Measurements from ENCODE around the gene ZNF575.
A peak's percentile ranks its signal among the peaks of the same experiment; 100 is the strongest.
"Not testable (repeated sequence)": the region's sequence is repeated elsewhere in the genome, so short reads cannot be mapped to it uniquely, and the experiment has no call there.

ZNF575 gene

GRCh38 chr19:43534816-43535761 is 2.1 kb downstream of the ZNF575 start:
- H3K27ac ChIP-seq: peak overlapping the region in 9 of 21 experiments; percentile 30 to 80 (median 55)
- H3K4me3 ChIP-seq: peak overlapping the region in 1 of 7 experiments; percentile 39

DNA sequence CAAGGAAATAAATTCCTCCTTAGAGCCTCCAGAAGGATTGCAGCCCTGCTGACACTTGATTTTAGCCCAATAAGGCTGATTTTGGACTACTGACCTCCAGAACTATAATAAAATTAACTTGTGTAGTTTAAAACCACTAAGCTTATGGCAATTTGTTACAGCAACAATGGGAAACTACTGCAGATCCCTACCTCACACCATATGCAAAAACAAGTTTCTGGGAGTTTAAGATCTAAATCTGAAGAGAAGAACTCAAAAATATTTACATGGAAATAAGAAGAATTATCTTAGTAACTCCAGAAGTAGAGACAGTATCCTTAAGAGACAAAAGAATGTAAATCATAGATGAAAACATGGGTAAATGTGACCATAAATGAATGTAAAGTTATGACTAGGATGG is 5.9 kb downstream of the ZNF575 start:
- Histone ChIP-seq H3K4me3 (no peak overlapping the region), H3K27ac (no peak overlapping the region)

DNA sequence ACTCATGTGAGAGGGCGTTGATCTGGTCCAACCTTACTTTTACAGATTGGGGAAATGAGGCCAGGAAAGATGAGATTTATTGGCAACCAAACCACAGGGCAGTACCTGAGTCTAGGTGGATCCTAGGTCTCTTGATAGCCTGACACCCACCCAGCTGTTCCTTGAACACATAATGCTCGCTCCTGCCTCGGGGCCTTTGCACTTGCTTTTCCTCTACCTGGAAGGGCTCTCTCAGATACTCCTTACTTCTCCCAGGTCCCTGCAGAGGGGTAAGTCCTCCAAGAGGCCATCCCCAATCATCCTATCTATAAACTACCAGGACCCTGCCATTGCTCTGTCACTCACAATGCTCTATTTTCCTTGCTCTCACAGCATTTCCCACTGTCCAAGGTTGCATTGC is 7.4 kb downstream of the ZNF575 start:
- no peak overlapping the region for H3K27ac ChIP-seq
- H3K4me3 ChIP-seq: no peak overlapping the region

DNA sequence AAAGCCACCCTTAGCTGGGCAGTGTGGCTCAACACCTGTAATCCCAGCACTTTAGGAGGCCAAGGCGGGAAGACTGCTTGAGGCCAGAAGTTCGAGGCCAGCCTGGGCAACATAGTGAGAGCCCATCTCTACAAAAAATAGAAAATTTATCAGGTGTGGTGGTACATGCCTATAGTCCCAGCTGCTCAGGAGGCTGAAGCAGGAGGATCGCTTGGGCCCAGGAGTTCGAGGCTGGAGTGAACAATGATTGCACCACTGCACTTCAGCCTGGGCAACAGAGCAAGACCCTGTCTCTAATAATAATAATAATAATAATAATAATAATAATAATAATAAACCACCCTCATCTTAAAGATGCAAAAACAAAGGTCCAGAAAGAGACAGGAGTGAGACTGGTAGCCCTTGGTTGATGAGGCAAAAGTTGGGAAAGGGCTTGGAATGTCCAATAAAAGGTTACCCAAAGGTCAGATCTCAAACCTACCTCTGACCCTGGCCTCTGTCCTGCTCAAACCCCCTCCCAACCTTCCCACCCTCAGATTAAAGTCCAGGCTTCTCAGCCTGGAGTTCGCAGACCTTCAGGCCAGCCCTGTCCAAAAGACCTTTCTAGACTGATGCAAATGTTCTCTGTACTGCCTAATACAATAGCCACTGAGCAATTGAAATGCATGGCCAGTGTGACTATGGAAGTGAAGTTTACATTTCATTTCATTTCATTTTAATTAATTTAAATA is 9.1 kb downstream of the ZNF575 start:
- no peak overlapping the region for H3K27ac ChIP-seq
- H3K4me3 ChIP-seq: no peak overlapping the region

DNA sequence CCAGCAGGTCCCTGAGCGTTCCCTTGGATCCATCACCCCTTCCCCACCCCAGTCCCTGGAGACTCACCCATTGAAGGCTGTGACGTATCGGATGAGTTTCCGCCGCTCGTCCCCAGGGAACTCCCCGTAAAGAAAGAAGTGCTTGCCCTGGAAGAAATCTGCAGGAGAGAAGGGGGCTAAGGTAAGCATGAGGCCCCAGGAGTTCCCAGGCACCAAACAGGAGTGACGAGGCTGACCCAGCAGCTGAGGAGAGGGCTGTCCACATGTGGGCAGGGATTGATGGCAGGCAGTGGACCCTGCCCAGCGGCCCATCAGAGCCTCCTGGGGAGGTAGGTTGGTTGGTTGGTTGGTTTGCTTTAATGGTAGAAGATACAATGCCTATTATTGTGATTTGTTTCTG is 11.1 kb downstream of the ZNF575 start:
- no peak overlapping the region for H3K4me3 ChIP-seq

GRCh38 chr19:43545276-43545675 is 12.3 kb downstream of the ZNF575 start:
- no peak overlapping the region for H3K27ac ChIP-seq
- H3K4me3 ChIP-seq: no peak overlapping the region

More for the DNA sequence above, 11.1 kb downstream of the ZNF575 start:
- no peak overlapping the region for H3K27ac ChIP-seq

DNA sequence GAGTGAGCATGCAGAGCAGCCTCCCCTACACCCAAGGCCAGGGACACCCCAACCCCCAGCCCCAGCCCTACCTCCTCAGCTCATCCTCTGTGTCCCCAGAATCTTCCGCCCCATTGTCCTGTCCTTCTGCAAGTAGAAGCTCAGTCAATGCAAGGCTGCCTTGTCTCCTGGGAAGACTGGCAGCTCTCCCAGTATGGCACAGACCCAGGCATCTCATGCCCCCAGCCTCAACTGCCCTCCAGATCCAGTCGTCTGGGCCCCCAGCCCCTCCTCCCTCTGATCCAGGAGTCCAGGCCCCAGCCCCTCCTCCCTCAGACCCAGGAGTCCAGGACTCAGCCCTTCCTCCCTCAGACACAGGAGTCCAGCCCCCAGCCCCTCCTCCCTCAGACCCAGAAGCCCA is 13.0 kb downstream of the ZNF575 start:
- Histone ChIP-seq H3K4me3 (no peak overlapping the region), H3K27ac (peak overlapping the region in 1 of 21 experiments; percentile 26)

GRCh38 chr19:43546581-43546980 is 13.6 kb downstream of the ZNF575 start:
- H3K4me3 ChIP-seq: no peak overlapping the region
- H3K27ac ChIP-seq: peak overlapping the region in 1 of 21 experiments; percentile 26

DNA sequence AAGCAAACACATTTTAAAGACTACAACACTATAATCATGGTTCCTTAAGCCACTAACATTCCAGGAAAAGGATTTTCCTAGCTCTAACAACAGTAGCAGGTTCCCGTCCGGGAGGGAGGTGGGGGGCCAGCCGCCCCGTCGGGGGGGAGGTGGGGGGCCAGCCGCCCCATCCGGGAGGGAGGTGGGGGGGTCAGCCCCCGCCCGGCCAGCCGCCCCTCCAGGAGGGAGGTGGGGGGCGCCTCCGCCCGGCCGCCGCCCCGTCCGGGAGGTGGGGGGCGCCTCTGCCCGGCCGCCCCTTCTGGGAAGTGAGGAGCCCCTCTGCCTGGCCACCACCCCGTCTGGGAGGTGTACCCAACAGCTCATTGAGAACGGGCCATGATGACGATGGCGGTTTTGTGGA is 14.9 kb downstream of the ZNF575 start:
- H3K4me3 ChIP-seq, H3K27ac ChIP-seq: not testable (repeated sequence)

DNA sequence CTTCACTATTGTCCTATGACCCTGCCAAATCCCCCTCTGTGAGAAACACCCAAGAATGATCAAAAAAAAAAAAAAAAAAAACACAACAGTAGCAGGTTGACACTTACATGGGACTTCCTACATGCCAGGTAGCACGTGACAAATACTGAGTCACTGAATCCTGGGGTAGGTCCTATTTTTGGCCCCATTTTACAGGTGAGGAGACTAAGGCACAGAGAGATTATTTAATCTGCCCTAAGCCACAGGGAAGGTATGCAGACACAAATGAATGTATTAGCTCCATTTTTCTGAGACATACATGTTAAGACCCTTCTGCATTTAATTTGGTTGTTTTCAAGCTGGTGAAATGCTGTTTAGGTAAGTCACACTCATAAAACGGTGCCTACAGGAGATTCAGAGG is 15.7 kb downstream of the ZNF575 start:
- H3K27ac ChIP-seq: no peak overlapping the region
- no peak overlapping the region for H3K4me3 ChIP-seq

DNA sequence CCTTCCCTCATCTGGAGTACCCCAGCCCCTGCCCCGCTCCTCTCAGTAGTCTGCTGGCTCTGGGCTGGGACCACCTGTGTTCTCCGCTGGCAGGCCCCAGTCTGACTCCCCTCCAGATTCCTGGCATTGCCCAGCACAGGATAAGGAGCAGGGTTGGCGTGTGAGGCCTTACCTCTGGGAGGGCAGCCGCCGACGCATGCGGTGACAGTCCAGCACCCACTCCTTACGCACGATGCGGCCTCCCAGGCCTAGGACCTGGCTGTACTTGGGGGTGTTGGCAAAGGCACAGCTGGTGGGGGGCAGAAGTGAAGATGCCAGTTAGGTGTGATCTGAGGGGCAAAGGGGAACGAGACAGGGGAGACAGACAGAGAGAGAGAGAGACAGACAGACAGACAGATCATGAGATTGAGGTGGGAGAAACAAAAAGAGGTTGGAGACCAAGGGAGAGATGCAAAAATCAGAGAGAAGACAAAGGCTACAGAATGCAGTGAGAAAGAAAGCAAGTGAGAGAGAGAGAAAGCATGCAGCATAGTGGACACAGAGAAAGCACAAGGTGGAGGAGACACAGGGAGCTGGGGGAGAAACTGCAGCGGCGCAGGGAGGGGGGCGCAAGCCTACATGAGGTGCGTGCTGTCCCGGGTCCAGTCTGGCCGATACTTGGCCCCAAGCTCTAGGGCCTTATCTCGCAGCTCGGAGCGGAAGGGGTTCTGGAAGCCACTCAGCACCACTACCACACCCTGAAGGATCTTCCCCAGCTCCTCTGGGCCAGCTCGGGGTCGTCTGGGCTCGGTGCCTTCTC is 18.6 kb downstream of the ZNF575 start:
- no peak overlapping the region for H3K4me3 ChIP-seq
- no peak overlapping the region for H3K27ac ChIP-seq

DNA sequence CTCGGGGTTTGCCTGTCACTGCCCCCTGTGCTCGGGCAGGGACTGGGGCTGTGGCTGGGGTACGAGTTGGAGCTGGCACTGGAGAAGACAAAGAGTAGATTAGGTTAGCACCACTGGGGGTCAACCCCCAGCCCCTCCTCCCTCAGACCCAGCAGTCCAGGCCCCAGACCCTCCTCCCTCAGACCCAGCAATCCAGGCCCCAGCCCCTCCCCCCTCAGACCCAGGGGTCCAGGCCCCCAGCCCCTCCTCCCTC is 19.1 kb downstream of the ZNF575 start:
- Histone ChIP-seq H3K4me3 (no peak overlapping the region), H3K27ac (no peak overlapping the region)

- Histone ChIP-seq H3K27ac (no peak overlapping the region), H3K4me3 (no peak overlapping the region)
These were observed 19.6 kb downstream of the ZNF575 start for GRCh38 chr19:43552616-43553015.

DNA sequence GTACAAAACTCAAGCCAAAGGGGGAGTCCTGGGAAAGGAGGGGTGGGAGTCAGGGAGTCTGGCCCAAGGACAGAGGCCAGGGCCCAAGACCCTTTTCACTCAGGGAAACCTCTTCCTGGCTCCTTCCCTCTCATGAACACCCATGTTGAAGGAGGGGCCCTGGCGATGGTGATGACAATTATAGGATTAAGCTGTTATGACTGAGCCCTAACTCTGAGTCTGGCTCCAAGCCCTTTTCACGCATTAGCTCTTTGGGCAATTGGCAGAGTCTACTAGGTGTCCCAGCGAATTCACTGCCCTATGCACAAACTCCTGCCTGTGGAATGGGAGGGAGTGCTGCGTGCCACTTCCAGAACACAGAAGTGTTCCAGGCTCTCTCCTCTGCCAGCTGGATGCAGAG is 20.7 kb downstream of the ZNF575 start:
- Histone ChIP-seq H3K27ac (peak overlapping the region in 1 of 21 experiments; percentile 39), H3K4me3 (no peak overlapping the region)

DNA sequence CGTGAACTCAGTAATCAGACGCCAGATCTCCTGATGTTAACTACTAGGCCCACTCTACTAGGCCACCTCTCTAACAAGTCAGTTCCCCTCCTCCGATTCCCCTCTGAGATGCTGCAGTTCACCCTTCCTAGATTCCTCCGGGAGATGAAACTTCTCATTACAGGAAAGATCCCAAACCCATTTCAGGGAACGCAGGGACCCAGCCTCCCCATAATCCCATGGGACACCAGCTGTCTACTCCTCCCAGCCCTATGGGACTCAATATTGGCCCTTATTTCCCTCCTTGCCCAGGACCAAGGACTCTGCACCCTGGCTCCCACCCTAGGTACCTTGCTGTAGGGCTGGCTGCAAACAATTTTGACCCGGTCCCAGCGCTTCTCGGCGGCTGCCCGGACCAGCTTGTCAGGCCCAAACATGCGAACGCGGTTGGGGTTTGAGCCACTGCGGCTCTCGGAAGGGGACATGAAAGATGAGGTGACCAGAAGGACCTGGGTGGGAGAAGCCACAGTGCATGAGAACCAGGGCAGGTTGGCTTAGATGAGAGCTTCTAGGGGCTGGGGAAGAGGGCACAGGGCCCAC is 21.4 kb downstream of the ZNF575 start:
- H3K27ac ChIP-seq: no peak overlapping the region
- no peak overlapping the region for H3K4me3 ChIP-seq

GRCh38 chr19:43555185-43555770 is 22.3 kb downstream of the ZNF575 start:
- no peak overlapping the region for H3K4me3 ChIP-seq
- no peak overlapping the region for H3K27ac ChIP-seq

GRCh38 chr19:43560687-43561086 is 27.7 kb downstream of the ZNF575 start:
- no peak overlapping the region for H3K27ac ChIP-seq
- no peak overlapping the region for H3K4me3 ChIP-seq

- peak overlapping the region in 7 of 21 experiments; percentile 9 to 90 (median 77) for H3K27ac ChIP-seq
- no peak overlapping the region for H3K4me3 ChIP-seq
These were observed 28.4 kb downstream of the ZNF575 start for GRCh38 chr19:43561139-43561970.

DNA sequence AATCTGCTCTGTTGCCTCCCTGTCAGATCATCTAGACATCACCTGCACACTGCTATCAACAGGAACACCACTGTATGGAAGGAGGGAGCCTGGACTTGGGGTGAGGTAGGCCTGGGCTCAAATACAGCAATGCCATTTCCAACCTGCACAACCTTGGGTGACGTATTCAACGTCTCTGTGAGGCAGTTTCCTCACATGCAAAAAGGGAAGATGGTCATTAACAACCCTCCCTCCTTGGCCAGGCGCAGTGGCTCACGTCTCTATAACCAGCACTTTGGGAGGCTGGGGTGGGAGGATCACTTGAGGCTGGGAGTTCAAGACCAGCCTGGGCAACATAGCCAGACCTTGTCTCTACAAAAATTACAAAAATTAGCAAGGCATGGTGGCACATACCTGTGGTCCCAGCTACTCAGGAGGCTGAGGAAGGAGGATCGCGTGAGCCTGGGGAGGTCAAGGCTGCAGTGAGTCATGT is 29.3 kb downstream of the ZNF575 start:
- no peak overlapping the region for H3K4me3 ChIP-seq
- H3K27ac ChIP-seq: peak overlapping the region in 19 of 21 experiments; percentile 9 to 92 (median 71)
